SK-N-SH (cell line): ENCODE measurements around the gene SECTM1. TPM values are rescaled to one million over a fixed set of nuclear protein-coding genes. Genes with fewer than 3 reads are reported as not detected.

Source experiments
- CTCF ChIA-PET: fragments of 300-600, 350-600 bp; formaldehyde crosslinking; extraction: SDS; loops from one replicate; lab custom pipeline; 2021; lab: Yijun Ruan, JAX
- POLR2A ChIA-PET: fragments of 350-600 bp; sonication (Branson Sonifier 250); formaldehyde crosslinking; extraction: SDS; loops from one replicate; lab custom pipeline; 2020; ENCODE audit warnings: antibody characterized with exemption, inconsistent platforms; lab: Yijun Ruan, JAX
- DNase-seq: peaks from one replicate; pipeline ENCODE4 v3.0.0; 2012
- H2AFZ ChIP-seq: fragments of 200-600 bp; sonication (generic); 2 replicates; pipeline ENCODE4 v1.8.1; 2016; ENCODE audit warnings: antibody characterized with exemption, mild to moderate bottlenecking, low read depth
- H3F3A ChIP-seq: fragments of 200-600 bp; sonication (generic); replicated peaks from 2 replicates; pipeline ENCODE3; 2016; ENCODE audit warnings: antibody characterized with exemption, mild to moderate bottlenecking; ENCODE audit not compliant: insufficient read depth
- H3K27ac ChIP-seq, 2 experiments: fragments of 200-500 bp in 1 of 2; fragments of 200-600 bp in 1 of 2; sonication (Bioruptor generic) in 1 of 2; sonication (generic), shearing (Covaris generic) in 1 of 2; 2 replicates each; pipeline versions ENCODE4 v1.5.1 to v1.6.1; 2014 to 2016; ENCODE audit warnings: low read depth in 2 of 2, inconsistent platforms in 1 of 2, low read length in 1 of 2, mild to moderate bottlenecking in 1 of 2, mixed read lengths in 1 of 2
- H3K27me3 ChIP-seq: fragments of 200-600 bp; sonication (generic), shearing (Covaris generic); 2 replicates; pipeline ENCODE4 v1.6.1; 2016; ENCODE audit warnings: mixed run types; ENCODE audit not compliant: insufficient read depth
- H3K36me3 ChIP-seq, 2 experiments: fragments of 200-500 bp in 1 of 2; fragments of 200-600 bp in 1 of 2; sonication (Bioruptor generic) in 1 of 2; sonication (generic) in 1 of 2; replicated peaks in 1 of 2; 2 replicates each; pipeline versions ENCODE3 to v1.5.1; 2014 to 2016; ENCODE audit warnings: low read length in 1 of 2, mild to moderate bottlenecking in 1 of 2; ENCODE audit not compliant: insufficient read depth in 2 of 2, control insufficient read depth in 1 of 2
- H3K4me1 ChIP-seq, 2 experiments: fragments of 200-500 bp in 1 of 2; fragments of 200-600 bp in 1 of 2; sonication (Bioruptor generic) in 1 of 2; sonication (generic), shearing (Covaris generic) in 1 of 2; 2 replicates each; pipeline versions ENCODE4 v1.5.1 to v1.6.1; 2014 to 2016; ENCODE audit warnings: low read depth in 1 of 2, low read length in 1 of 2, mixed run types in 1 of 2; ENCODE audit not compliant: insufficient read depth in 2 of 2, control insufficient read depth in 1 of 2
- H3K4me2 ChIP-seq: fragments of 200-600 bp; sonication (generic), shearing (Covaris generic); 2 replicates; pipeline ENCODE4 v1.6.1; 2017; ENCODE audit warnings: mixed run types
- H3K4me3 ChIP-seq, 2 experiments: fragments of 200-500 bp in 1 of 2; fragments of 200-600 bp in 1 of 2; sonication (Bioruptor generic) in 1 of 2; sonication (generic), shearing (Covaris generic) in 1 of 2; 2 replicates each; pipeline versions ENCODE4 v1.5.1 to v1.8.1; 2014 to 2016; ENCODE audit warnings: low read depth in 2 of 2, inconsistent platforms in 1 of 2, low read length in 1 of 2, mild to moderate bottlenecking in 1 of 2, mixed read lengths in 1 of 2, moderate library complexity in 1 of 2
- H3K79me2 ChIP-seq: fragments of 200-600 bp; sonication (generic); 2 replicates; pipeline ENCODE4 v1.8.1; 2017; ENCODE audit warnings: mild to moderate bottlenecking; ENCODE audit not compliant: insufficient read depth
- H3K9ac ChIP-seq: fragments of 200-600 bp; sonication (generic); 2 replicates; pipeline ENCODE4 v1.6.1; 2017; ENCODE audit warnings: mixed run types
- H3K9me2 ChIP-seq: fragments of 200-600 bp; sonication (generic); 2 replicates; pipeline ENCODE4 v1.6.1; 2017; ENCODE audit warnings: mixed run types
- H3K9me3 ChIP-seq: fragments of 200-600 bp; sonication (generic); 2 replicates; pipeline ENCODE4 v1.6.1; 2017; ENCODE audit warnings: mixed run types, mild to moderate bottlenecking, moderate library complexity
- H4K20me1 ChIP-seq: fragments of 200-600 bp; sonication (generic); 2 replicates; pipeline ENCODE4 v1.6.1; 2017; ENCODE audit warnings: mild to moderate bottlenecking, mixed run types; ENCODE audit not compliant: insufficient read depth
- ELF1 ChIP-seq: IDR thresholded peaks from 2 replicates; pipeline ENCODE4 v1.4.0; 2012
- FOXJ3 ChIP-seq: sonication (generic); formaldehyde crosslinking; IDR thresholded peaks from 2 replicates; pipeline ENCODE4 v1.5.1; 2020; ENCODE audit warnings: mild to moderate bottlenecking, missing genetic modification reagents
- GABPA ChIP-seq: IDR thresholded peaks from 2 replicates; pipeline ENCODE4 v1.4.0; 2012; ENCODE audit warnings: low read depth, mild to moderate bottlenecking
- POLR2AphosphoS5 ChIP-seq: IDR thresholded peaks from 2 replicates; pipeline ENCODE4 v1.6.1; 2012; ENCODE audit warnings: low read depth, low read length
- RAD21 ChIP-seq: IDR thresholded peaks from 2 replicates; pipeline ENCODE4 v1.6.1; 2012; ENCODE audit warnings: mild to moderate bottlenecking, low read length
- RCOR1 ChIP-seq: fragments of 150-350 bp; IDR thresholded peaks from 2 replicates; pipeline ENCODE4 v1.6.1; 2017; ENCODE audit warnings: antibody characterized with exemption, low read length
- SIN3A ChIP-seq: IDR thresholded peaks from 2 replicates; pipeline ENCODE4 v1.6.1; 2012; ENCODE audit warnings: low read depth, mild to moderate bottlenecking, low read length, moderate library complexity, borderline replicate concordance
- TCF12 ChIP-seq: IDR thresholded peaks from 2 replicates; pipeline ENCODE4 v1.4.0; 2012
- WGBS: methylation state at CpG from one replicate; pipeline ENCODE4 v1.1.6; 2017; ENCODE audit warnings: low lambda C conversion rate; 5-methylcytosine and 5-hydroxymethylcytosine counted together
- polyA plus RNA-seq, 3 experiments: library from polyadenylated mRNA; depleted of rRNA; stranded (reverse); fragments of >200 nt; gene quantifications; 2 replicates each; pipeline ENCODE4 v1.2.3, GENCODE V29; 2012
- TF ChIP-seq, protein P1 (sequence below): IDR thresholded peaks from 2 replicates; pipeline ENCODE4 v1.6.1; 2012; ENCODE audit warnings: mild to moderate bottlenecking, low read depth, low read length, moderate library complexity
- TF ChIP-seq, protein P2 (sequence below): IDR thresholded peaks from 2 replicates; pipeline ENCODE4; 2012

Gene SECTM1
- polyA plus RNA-seq, 1 of the 3 experiments (the other 2 are of a cell fraction): 3.8 TPM

DNA sequence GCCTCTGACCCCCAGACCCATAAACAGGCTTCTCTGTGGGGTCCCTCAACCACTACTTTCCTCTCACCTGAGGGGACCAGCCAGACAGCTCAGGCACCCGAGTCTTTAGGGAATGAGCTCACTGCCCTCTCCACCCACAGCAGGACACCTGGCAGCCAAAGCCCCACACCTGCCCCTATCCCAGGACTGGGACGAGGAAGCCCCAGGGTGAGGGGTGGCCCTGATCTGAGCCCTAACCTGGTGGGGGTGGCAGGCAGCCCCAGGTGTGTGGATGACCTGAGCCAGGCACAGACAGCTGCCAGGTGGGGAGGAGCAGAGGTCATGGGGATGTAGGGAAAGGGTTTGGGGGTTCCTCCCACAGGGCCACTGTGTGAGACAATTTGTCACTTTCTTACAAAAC is 23.8 kb upstream of the SECTM1 start (continued):
- TF ChIP-seq SIN3A (no peak), FOXJ3 (CRISPR knock-in tag) (no peak), ELF1 (no peak), POLR2AphosphoS5 (no peak), TCF12 (no peak), RAD21 (no peak)
- TF ChIP-seq, protein P1, sequence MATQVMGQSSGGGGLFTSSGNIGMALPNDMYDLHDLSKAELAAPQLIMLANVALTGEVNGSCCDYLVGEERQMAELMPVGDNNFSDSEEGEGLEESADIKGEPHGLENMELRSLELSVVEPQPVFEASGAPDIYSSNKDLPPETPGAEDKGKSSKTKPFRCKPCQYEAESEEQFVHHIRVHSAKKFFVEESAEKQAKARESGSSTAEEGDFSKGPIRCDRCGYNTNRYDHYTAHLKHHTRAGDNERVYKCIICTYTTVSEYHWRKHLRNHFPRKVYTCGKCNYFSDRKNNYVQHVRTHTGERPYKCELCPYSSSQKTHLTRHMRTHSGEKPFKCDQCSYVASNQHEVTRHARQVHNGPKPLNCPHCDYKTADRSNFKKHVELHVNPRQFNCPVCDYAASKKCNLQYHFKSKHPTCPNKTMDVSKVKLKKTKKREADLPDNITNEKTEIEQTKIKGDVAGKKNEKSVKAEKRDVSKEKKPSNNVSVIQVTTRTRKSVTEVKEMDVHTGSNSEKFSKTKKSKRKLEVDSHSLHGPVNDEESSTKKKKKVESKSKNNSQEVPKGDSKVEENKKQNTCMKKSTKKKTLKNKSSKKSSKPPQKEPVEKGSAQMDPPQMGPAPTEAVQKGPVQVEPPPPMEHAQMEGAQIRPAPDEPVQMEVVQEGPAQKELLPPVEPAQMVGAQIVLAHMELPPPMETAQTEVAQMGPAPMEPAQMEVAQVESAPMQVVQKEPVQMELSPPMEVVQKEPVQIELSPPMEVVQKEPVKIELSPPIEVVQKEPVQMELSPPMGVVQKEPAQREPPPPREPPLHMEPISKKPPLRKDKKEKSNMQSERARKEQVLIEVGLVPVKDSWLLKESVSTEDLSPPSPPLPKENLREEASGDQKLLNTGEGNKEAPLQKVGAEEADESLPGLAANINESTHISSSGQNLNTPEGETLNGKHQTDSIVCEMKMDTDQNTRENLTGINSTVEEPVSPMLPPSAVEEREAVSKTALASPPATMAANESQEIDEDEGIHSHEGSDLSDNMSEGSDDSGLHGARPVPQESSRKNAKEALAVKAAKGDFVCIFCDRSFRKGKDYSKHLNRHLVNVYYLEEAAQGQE: no peak

DNA sequence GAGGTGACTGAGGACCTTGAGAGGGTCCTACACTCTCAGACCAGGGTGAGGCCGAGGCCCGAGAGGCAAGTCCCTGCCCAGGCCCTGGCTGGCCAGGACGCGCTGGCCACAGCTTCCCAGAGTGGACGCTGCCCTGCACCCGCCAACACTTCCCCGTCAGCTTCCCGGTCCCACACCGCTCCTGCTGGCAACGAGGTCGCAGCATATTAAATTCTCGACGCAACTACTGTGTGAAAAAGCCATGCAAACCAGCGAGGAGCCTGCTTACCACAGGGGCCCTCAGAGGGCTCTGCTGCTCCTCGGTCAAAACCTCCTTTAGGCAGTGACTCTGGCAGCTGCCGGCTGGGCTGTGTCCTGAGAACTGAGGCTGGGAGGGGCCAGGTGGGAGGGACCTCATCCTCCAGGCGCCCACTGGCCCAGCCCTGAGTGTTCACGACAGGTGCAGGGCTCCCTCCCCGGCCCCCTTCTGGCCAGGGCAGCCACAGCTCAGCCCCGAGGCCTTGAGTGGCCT is 23.3 kb upstream of the SECTM1 start:
- no peaks in the 10 kb centered on the region for H3K9me2 ChIP-seq
- no peaks in the 10 kb centered on the region; the same call in 1 of the 2 replicates for H3K27me3 ChIP-seq
- H3K9me3 ChIP-seq: no peaks in the 10 kb centered on the region
- TF ChIP-seq, protein P2, sequence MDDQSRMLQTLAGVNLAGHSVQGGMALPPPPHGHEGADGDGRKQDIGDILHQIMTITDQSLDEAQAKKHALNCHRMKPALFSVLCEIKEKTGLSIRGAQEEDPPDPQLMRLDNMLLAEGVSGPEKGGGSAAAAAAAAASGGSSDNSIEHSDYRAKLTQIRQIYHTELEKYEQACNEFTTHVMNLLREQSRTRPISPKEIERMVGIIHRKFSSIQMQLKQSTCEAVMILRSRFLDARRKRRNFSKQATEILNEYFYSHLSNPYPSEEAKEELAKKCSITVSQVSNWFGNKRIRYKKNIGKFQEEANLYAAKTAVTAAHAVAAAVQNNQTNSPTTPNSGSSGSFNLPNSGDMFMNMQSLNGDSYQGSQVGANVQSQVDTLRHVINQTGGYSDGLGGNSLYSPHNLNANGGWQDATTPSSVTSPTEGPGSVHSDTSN: no peak
- TF ChIP-seq SIN3A (no peak), RCOR1 (no peak), GABPA (no peak)
- POLR2A ChIA-PET: interaction anchor here (1.5 kb wide), 1 partner anchor 13 kb away, joined by 3 read pairs; no protein-coding TSS in a partner anchor
- 82% methylated on average over 19 of the region's 20 CpGs for WGBS
- H2AFZ ChIP-seq: no peak overlapping the region
- H3K27ac ChIP-seq: no peak overlapping the region
- CTCF ChIA-PET: interaction anchor here (0.9 to 5.5 kb wide), 10 partner anchors 9 to 197 kb away, joined by 3 to 76 read pairs (median 6); partner anchors contain the start of gene HEXD
- no peaks in the 10 kb centered on the region for H3K36me3 ChIP-seq
- DNase-seq: no peak
- H3K4me2 ChIP-seq: no peak overlapping the region
- no peaks in the 10 kb centered on the region for H4K20me1 ChIP-seq
- peaks cover 9% of the 10 kb centered on the region for H3F3A ChIP-seq
- H3K4me1 ChIP-seq: peaks cover 0 to 13% of the 10 kb centered on the region in 2 experiments; a peak in 1 of 4 replicates
- no peak overlapping the region for H3K9ac ChIP-seq
- H3K79me2 ChIP-seq: no peaks in the 10 kb centered on the region
- no peak overlapping the region for H3K4me3 ChIP-seq
